OCI-LY7 (cell line): ENCODE measurements around the gene TGM6. TPM values are rescaled to one million over a fixed set of nuclear protein-coding genes. Genes with fewer than 3 reads are reported as not detected.

Source experiments
- BruUV-seq: library from RNA; stranded (reverse); fragments of 400-500 nt; replicated peaks from 2 replicates; lab custom pipeline; 2021; lab: Mats Ljungman, UMichigan
- CTCF ChIA-PET: fragments of 300-600 bp; sonication (Branson Sonifier 250); formaldehyde crosslinking; loops from one replicate; lab custom pipeline; 2022; ENCODE audit warnings: antibody characterized with exemption; ENCODE audit not compliant: unreplicated experiment; lab: Charles Lee
- POLR2A ChIA-PET: fragments of 300-600 bp; sonication (Branson Sonifier 250); formaldehyde crosslinking; loops from one replicate; lab custom pipeline; 2022; ENCODE audit warnings: antibody characterized with exemption; lab: Charles Lee
- DNase-seq: peaks from one replicate; pipeline ENCODE4 v3.0.0-alpha.2; 2015; ENCODE audit warnings: low spot score
- H2AFZ ChIP-seq: fragments of 200-600 bp; sonication (generic), shearing (Covaris generic); 2 replicates; pipeline ENCODE4 v1.6.1; 2014; ENCODE audit warnings: mild to moderate bottlenecking, antibody characterized with exemption, low read length, moderate library complexity
- H3K27ac ChIP-seq: fragments of 200-600 bp; sonication (generic); 2 replicates; pipeline ENCODE4 v1.5.1; 2014; ENCODE audit warnings: mixed run types, low read depth, mild to moderate bottlenecking, moderate library complexity, low read length, inconsistent platforms; ENCODE audit not compliant: poor library complexity, severe bottlenecking
- H3K36me3 ChIP-seq: fragments of 200-600 bp; sonication (generic); 2 replicates; pipeline ENCODE4 v1.6.1; 2014; ENCODE audit warnings: mild to moderate bottlenecking, antibody characterized with exemption, low read length, moderate library complexity, mixed read lengths; ENCODE audit not compliant: insufficient read depth
- H3K4me1 ChIP-seq: fragments of 200-600 bp; sonication (generic); 2 replicates; pipeline ENCODE4 v1.5.1; 2014; ENCODE audit warnings: mild to moderate bottlenecking, low read length; ENCODE audit not compliant: insufficient read depth, poor library complexity, severe bottlenecking
- H3K4me2 ChIP-seq: fragments of 200-600 bp; sonication (generic); 2 replicates; pipeline ENCODE4 v1.6.1; 2014; ENCODE audit warnings: mild to moderate bottlenecking, low read length
- H3K4me3 ChIP-seq: fragments of 200-600 bp; sonication (generic); 2 replicates; pipeline ENCODE4 v1.5.1; 2014; ENCODE audit warnings: mild to moderate bottlenecking, low read depth, low read length; ENCODE audit not compliant: poor library complexity, severe bottlenecking
- H3K79me2 ChIP-seq: fragments of 200-600 bp; sonication (generic); 2 replicates; pipeline ENCODE4 v1.6.1; 2016; ENCODE audit warnings: low read depth, mild to moderate bottlenecking, low read length, moderate library complexity, mixed read lengths; ENCODE audit not compliant: insufficient read depth
- H3K9me2 ChIP-seq: fragments of 200-600 bp; sonication (generic); 2 replicates; pipeline ENCODE4 v1.6.1; 2016; ENCODE audit warnings: mild to moderate bottlenecking, low read length, mixed read lengths; ENCODE audit not compliant: insufficient read depth
- H3K9me3 ChIP-seq: fragments of 200-600 bp; sonication (generic); 2 replicates; pipeline ENCODE4 v1.6.1; 2014; ENCODE audit warnings: mild to moderate bottlenecking, mixed run types, low read length, mixed read lengths
- H4K20me1 ChIP-seq: fragments of 200-600 bp; sonication (generic); 2 replicates; pipeline ENCODE4 v1.6.1; 2014; ENCODE audit warnings: mild to moderate bottlenecking, antibody characterized with exemption, low read length, moderate library complexity, mixed read lengths; ENCODE audit not compliant: insufficient read depth
- EZH2phosphoT487 ChIP-seq: fragments of 200-600 bp; sonication (generic); IDR thresholded peaks from 2 replicates; pipeline ENCODE4 v1.6.1; 2018; ENCODE audit warnings: low read depth, borderline replicate concordance, mild to moderate bottlenecking, mixed run types, antibody characterized with exemption, low read length, moderate library complexity, mixed read lengths
- intact Hi-C: fragments of 100-400 bp; cut with micrococcal nuclease; formaldehyde crosslinking; loops from one replicate; pipeline ENCODE4 v1.10.0; 2022; ENCODE audit not compliant: unreplicated experiment
- total RNA-seq, 2 experiments: library from RNA; depleted of rRNA in 1 of 2; stranded (reverse); fragments of >200 nt in 1 of 2; shearing (Covaris generic) in 1 of 2; gene quantifications; 2 replicates each; pipeline ENCODE4 v1.2.3, GENCODE V29; 2014 to 2022
- TF ChIP-seq, protein P1 (sequence below): fragments of 200-600 bp; sonication (generic); conservative IDR thresholded peaks from 2 replicates; pipeline ENCODE4 v1.5.1; 2014; ENCODE audit warnings: mild to moderate bottlenecking, antibody characterized with exemption, low read length, moderate library complexity, mixed read lengths

Gene TGM6
- total RNA-seq, 2 experiments from 2014 or later, result not detected

DNA sequence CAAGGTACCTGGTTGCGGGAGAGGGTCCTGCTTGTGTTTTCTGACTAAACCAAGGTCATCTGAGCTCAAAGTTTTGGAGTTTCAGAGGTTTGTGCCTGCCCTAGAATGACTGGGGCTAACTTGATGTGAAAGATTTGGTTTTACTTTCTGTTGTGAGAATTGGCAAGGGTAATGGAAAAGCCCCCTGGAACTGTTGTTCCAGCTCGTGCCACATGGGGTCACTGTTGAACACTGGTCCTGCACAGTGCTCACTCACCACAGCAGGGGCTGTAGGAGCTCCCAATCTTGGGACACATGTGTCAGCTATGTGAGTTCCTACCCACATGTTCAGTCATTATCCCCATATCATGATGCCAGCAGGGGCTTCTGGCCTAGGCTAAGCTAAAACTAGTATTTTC is 6.5 kb downstream of the TGM6 start:
- Histone ChIP-seq H3K9me3 (no peaks in the 10 kb centered on the region; the same call in 1 of the 2 replicates), H3K9me2 (no peaks in the 10 kb centered on the region), H4K20me1 (no peaks in the 10 kb centered on the region), H3K79me2 (no peaks in the 10 kb centered on the region), H3K4me3 (peak overlapping the region; percentile 34), H3K4me2 (peak overlapping the region; percentile 60), H3K27ac (no peak overlapping the region), H2AFZ (peak overlapping the region; percentile 71; the same call in 1 of the 2 replicates), H3K36me3 (no peaks in the 10 kb centered on the region), H3K4me1 (no peaks in the 10 kb centered on the region)
- no TSS peak for BruUV-seq
- DNase-seq, result peak; percentile 66
- ChIA-PET POLR2A (interaction anchor here (1.2 kb wide), 1 partner anchor 13 kb away, joined by 5 read pairs; no protein-coding TSS in a partner anchor), CTCF (interaction anchor here (0.6 to 1.3 kb wide), 4 partner anchors 8 to 1215 kb away, joined by 3 to 4 read pairs (median 3); no protein-coding TSS in a partner anchor)
- intact Hi-C loops, result loop anchor here (1.0 to 10.0 kb wide), 2 partner anchors 65 to 258 kb away; no protein-coding TSS in a partner anchor
- no peak for TF ChIP-seq EZH2phosphoT487
- TF ChIP-seq, protein P1, sequence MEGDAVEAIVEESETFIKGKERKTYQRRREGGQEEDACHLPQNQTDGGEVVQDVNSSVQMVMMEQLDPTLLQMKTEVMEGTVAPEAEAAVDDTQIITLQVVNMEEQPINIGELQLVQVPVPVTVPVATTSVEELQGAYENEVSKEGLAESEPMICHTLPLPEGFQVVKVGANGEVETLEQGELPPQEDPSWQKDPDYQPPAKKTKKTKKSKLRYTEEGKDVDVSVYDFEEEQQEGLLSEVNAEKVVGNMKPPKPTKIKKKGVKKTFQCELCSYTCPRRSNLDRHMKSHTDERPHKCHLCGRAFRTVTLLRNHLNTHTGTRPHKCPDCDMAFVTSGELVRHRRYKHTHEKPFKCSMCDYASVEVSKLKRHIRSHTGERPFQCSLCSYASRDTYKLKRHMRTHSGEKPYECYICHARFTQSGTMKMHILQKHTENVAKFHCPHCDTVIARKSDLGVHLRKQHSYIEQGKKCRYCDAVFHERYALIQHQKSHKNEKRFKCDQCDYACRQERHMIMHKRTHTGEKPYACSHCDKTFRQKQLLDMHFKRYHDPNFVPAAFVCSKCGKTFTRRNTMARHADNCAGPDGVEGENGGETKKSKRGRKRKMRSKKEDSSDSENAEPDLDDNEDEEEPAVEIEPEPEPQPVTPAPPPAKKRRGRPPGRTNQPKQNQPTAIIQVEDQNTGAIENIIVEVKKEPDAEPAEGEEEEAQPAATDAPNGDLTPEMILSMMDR, result peak; percentile 85

DNA sequence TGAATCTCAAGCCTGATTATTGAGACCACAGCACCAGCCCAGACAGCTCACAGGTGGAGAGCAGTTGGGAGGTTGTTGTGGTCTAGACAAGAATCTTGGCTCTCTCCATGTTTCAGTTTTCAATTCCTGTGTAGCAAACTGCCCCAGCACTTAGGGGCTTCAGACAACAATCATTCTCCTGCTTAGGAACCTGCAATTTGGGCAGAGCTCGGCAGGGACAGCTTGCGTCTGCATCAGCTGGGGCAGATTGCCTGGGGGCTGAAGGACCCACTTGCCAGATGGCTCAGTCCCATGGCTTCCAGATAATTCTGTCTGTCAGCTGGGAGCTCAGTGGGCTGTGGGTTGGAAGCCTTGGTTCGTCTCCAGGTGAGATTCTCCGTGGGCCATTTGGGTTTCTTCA is 6.9 kb downstream of the TGM6 start:
- CTCF ChIA-PET, result interaction anchor here (0.6 to 1.2 kb wide), 2 partner anchors 9 to 1215 kb away, joined by 3 to 4 read pairs; no protein-coding TSS in a partner anchor
- Histone ChIP-seq H3K4me2 (no peak overlapping the region), H3K4me1 (no peaks in the 10 kb centered on the region), H2AFZ (no peak overlapping the region), H3K4me3 (no peak overlapping the region), H3K9me3 (no peaks in the 10 kb centered on the region; the same call in 1 of the 2 replicates), H3K9me2 (no peaks in the 10 kb centered on the region), H4K20me1 (no peaks in the 10 kb centered on the region), H3K27ac (no peak overlapping the region), H3K79me2 (no peaks in the 10 kb centered on the region), H3K36me3 (no peaks in the 10 kb centered on the region)
- POLR2A ChIA-PET, result interaction anchor here (1.2 kb wide), 1 partner anchor 14 kb away, joined by 5 read pairs; no protein-coding TSS in a partner anchor
- TF ChIP-seq, protein P1, result peak; percentile 46; the same call in 1 of the 2 replicates
- no peak for TF ChIP-seq EZH2phosphoT487
- no peak for DNase-seq
- intact Hi-C loops, result loop anchor here (1.0 to 10.0 kb wide), 2 partner anchors 65 to 257 kb away; no protein-coding TSS in a partner anchor
- no TSS peak for BruUV-seq
